Measurements from ENCODE around the gene GPR37.

The GPR37 gene

DNA sequence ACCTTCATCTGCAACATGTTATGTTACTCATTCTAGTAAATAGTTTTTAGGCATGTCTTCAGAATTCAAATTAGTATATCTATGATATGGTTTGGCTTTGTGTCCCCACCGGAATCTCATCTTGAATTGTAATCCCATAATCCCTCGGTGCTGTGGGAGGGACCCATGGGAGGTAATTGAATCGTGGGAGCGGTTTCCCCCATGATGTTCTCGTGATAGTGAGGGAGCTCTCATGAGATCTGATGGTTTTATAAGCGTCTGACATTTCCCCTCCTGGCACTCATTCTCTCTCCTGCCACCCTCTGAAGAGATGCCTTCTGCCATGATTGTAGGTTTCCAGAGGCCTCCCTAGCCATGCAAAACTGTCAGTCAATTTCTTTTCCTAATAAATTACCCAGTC is 20.4 kb upstream of the GPR37 start:
- DNase-seq: no peak

DNA sequence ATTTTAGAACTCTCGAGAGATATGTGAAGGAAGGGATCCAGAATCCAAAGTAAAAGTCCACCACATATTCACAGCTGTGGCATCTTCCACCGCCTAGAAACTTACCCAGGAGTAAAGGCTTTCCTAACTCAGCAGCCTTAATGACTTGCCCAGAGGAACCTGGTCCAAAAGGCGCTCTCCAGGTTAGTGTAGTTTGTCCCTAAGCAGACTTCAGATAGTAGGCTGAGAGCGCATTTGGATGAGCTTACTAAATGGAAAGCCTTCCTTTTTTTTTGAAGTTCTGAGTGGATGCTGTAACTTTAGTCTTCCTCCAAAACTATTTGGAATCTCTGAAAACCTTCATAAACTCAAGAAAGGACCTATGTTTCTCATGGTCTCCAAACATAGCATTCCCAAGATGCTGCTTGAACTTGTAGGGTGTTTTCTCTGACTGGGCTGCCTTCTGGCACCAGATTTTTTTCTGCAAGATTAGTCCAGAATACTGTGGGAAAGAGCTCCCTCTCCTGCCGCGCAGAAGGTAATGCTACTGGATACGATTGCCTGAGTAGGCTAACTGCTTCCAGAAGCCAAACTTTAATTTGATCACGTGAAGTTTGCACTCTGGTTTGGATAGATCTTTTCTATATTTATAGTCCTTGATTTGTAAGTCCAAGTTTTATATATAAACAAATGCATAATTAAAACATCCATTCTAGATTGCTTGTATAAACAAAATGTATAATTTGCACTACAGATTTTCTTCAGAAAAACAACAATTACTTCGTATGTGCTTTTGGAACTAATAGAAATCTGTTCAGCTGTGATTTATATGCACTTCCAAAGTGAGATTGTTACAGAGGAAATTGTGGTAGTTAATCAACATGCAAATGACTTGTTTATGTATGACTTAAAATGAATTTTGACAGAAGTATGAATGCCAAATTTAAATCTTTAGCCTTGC is 19.6 kb upstream of the GPR37 start:
- peak; percentile 16 for DNase-seq
- Mint-ChIP-seq H3K4me3 (no peak overlapping the region), H3K27me3 (peaks cover 22% of the 10 kb centered on the region), H3K27ac (no peak overlapping the region), H3K9me3 (no peaks in the 10 kb centered on the region), H3K4me1 (no peaks in the 10 kb centered on the region), H3K36me3 (ENCODE audit: low read depth) (no peaks in the 10 kb centered on the region)
- no peak for ATAC-seq

More for the DNA sequence above, 20.4 kb upstream of the GPR37 start:
- no peak overlapping the region for H3K4me3 Mint-ChIP-seq
- H3K9me3 Mint-ChIP-seq: no peaks in the 10 kb centered on the region
- no peaks in the 10 kb centered on the region for H3K36me3 Mint-ChIP-seq (ENCODE audit: low read depth)
- no peak overlapping the region for H3K27ac Mint-ChIP-seq
- ATAC-seq: no peak
- H3K27me3 Mint-ChIP-seq: peaks cover 26% of the 10 kb centered on the region
- H3K4me1 Mint-ChIP-seq: no peaks in the 10 kb centered on the region

DNA sequence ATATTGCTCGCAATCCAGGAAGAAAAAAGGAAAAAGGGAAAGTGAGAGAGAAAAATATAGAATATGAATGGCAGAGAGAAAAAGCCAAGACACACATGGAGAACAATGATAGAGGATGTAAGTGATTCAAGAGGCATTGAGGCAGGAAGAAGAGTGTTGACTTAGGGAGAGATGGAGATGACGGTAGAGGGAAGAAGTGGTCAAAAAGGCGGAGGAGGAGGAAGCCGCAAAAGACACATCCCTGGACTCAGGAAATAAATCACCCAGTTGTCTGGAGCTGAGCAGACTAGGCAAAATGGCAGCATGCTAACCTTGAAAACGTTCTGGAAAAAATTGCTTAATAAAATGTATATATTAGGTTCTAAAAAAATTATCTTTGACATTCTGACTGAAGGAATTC is 17.7 kb upstream of the GPR37 start:
- H3K4me3 Mint-ChIP-seq: no peak overlapping the region
- H3K4me1 Mint-ChIP-seq: no peaks in the 10 kb centered on the region
- no peaks in the 10 kb centered on the region for H3K36me3 Mint-ChIP-seq (ENCODE audit: low read depth)
- ATAC-seq: no peak
- peaks cover 20% of the 10 kb centered on the region for H3K27me3 Mint-ChIP-seq
- H3K9me3 Mint-ChIP-seq: no peaks in the 10 kb centered on the region
- DNase-seq: no peak
- no peak overlapping the region for H3K27ac Mint-ChIP-seq

DNA sequence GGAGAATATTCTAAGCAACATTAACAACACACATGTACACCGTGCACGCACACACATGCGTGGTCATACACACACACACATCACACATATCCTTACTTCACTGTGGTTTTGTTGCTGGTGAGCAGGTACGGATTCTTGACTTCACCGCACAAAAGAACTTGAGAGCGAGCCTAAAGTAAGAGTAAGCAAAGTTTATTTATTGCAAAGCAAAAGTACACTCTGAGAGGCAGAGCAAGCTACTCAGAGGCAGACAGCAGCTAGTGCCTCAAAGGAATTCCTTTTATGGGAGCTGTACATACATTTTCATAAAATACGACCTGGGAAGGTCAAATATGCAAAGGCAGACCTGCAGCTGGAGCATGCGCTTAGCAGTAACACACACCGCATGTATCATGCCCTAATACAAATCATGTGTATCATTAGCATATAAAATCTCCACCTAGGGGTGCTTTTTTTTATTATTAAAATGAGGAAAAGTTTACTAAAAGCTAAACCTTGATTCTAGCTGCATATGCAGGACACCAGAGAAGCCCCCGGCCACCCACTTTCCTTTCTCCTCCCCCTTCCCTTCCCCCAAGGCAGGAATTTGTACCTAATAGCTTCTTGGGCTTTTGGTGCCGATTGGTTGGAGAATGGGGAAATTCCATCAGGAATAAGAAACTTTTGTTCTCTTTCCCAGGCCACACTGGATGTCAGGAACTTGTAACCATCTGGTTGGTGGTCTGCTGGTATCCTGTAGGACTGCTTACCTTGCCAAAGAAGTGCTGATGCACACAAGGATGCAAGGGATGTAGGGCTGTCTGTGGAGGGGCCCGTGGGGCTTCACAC is 16.5 kb upstream of the GPR37 start:
- DNase-seq (no peak), ATAC-seq (no peak)
- Mint-ChIP-seq H3K27me3 (peaks cover 22% of the 10 kb centered on the region), H3K36me3 (ENCODE audit: low read depth) (no peaks in the 10 kb centered on the region), H3K9me3 (no peaks in the 10 kb centered on the region), H3K4me1 (no peaks in the 10 kb centered on the region), H3K27ac (no peak overlapping the region), H3K4me3 (no peak overlapping the region)

GRCh38 chr7:124781418-124781817 is 15.8 kb upstream of the GPR37 start:
- H3K4me1 Mint-ChIP-seq: no peaks in the 10 kb centered on the region
- no peak overlapping the region for H3K27ac Mint-ChIP-seq
- H3K9me3 Mint-ChIP-seq: no peaks in the 10 kb centered on the region
- DNase-seq (no peak), ATAC-seq (no peak)
- peaks cover 22% of the 10 kb centered on the region for H3K27me3 Mint-ChIP-seq
- H3K36me3 Mint-ChIP-seq (ENCODE audit: low read depth): no peaks in the 10 kb centered on the region
- H3K4me3 Mint-ChIP-seq: no peak overlapping the region

GRCh38 chr7:124780608-124781007 is 15.0 kb upstream of the GPR37 start:
- Mint-ChIP-seq H3K4me1 (no peaks in the 10 kb centered on the region), H3K4me3 (no peak overlapping the region), H3K27me3 (peaks cover 19% of the 10 kb centered on the region)

GRCh38 chr7:124780056-124780455 is 14.5 kb upstream of the GPR37 start:
- Mint-ChIP-seq H3K4me3 (no peak overlapping the region), H3K36me3 (ENCODE audit: low read depth) (no peaks in the 10 kb centered on the region), H3K9me3 (no peaks in the 10 kb centered on the region), H3K4me1 (no peaks in the 10 kb centered on the region), H3K27me3 (peaks cover 19% of the 10 kb centered on the region), H3K27ac (no peak overlapping the region)
- DNase-seq: no peak
- ATAC-seq: no peak

More at GRCh38 chr7:124780608-124781007, 15.0 kb upstream of the GPR37 start:
- no peak for ATAC-seq
- Mint-ChIP-seq H3K27ac (no peak overlapping the region), H3K36me3 (ENCODE audit: low read depth) (no peaks in the 10 kb centered on the region), H3K9me3 (no peaks in the 10 kb centered on the region)
- DNase-seq: no peak

DNA sequence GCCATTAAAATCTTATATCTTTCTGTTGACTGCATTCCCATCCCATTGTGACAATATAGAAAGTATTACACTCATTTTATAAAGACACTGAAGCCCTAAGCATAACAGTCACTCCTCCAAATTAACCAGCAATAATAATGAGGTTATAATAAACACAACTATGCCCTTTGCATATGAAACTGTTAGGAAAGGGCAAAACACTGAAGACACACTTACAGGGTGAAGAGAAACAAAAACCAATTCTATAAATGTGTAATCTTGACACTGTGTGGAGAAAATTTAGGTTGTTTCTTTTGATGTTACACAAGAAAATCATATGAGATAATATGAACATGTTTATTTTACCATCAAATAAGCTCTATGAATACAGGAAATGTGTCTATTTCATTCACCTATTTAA is 14.0 kb upstream of the GPR37 start:
- Mint-ChIP-seq H3K27ac (no peak overlapping the region), H3K4me1 (no peaks in the 10 kb centered on the region), H3K27me3 (peaks cover 21% of the 10 kb centered on the region)

DNA sequence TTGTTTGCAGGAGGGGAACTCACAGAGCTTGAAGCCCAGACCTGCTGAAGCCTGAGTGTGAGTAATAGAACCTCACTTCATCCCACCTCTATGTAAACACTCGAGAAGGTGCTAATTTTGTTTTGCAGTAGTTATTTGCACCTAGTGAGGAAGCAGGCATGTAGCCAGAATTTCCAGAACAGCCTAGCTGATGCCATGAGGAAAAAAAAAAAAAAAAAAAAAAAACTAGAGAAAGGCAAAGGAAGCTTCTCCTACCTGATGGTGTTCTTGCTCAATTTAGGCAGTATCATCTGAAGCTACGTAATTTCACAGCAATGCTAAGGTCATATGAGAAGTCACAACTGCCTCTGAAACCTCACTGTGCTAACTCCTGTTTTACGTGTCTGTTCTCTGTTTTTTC is 13.6 kb upstream of the GPR37 start:
- ATAC-seq: no peak
- H3K4me1 Mint-ChIP-seq: no peaks in the 10 kb centered on the region
- no peak overlapping the region for H3K4me3 Mint-ChIP-seq
- H3K27me3 Mint-ChIP-seq: peaks cover 24% of the 10 kb centered on the region
- H3K36me3 Mint-ChIP-seq (ENCODE audit: low read depth): no peaks in the 10 kb centered on the region
- H3K27ac Mint-ChIP-seq: no peak overlapping the region
- H3K9me3 Mint-ChIP-seq: no peaks in the 10 kb centered on the region
- DNase-seq: no peak

More for the DNA sequence above, 14.0 kb upstream of the GPR37 start:
- ATAC-seq (no peak), DNase-seq (no peak)
- Mint-ChIP-seq H3K9me3 (no peaks in the 10 kb centered on the region), H3K36me3 (ENCODE audit: low read depth) (no peaks in the 10 kb centered on the region), H3K4me3 (no peak overlapping the region)

DNA sequence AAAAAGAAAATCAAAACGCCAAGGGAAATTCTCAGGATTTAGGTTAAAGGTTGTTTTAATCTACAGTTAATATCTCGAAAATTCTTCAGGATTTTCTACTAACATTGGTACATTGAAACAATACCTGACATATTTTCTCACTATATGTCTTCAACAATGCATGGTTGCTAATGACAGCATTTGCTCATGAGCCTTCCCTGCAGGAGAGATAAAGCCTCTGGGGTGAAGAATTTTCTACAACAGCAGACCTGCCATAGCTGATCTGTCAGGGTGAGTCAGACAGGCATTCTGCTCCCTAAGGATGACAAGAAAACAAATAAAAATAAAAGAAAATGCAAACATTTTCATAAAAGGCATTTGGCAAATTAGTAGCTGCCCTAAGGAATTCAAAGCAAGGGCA is 11.7 kb upstream of the GPR37 start:
- Mint-ChIP-seq H3K27me3 (peaks cover 26% of the 10 kb centered on the region), H3K27ac (no peak overlapping the region), H3K4me3 (no peak overlapping the region), H3K4me1 (no peaks in the 10 kb centered on the region), H3K36me3 (ENCODE audit: low read depth) (no peaks in the 10 kb centered on the region), H3K9me3 (no peaks in the 10 kb centered on the region)
- ATAC-seq (no peak), DNase-seq (no peak)

- Mint-ChIP-seq H3K36me3 (ENCODE audit: low read depth) (no peaks in the 10 kb centered on the region), H3K9me3 (no peaks in the 10 kb centered on the region), H3K27me3 (peaks cover 29% of the 10 kb centered on the region), H3K27ac (no peak overlapping the region), H3K4me3 (no peak overlapping the region), H3K4me1 (no peaks in the 10 kb centered on the region)
- ATAC-seq (no peak), DNase-seq (no peak)
Measured at GRCh38 chr7:124776153-124776552, 10.6 kb upstream of the GPR37 start.

GRCh38 chr7:124775422-124775821 is 9.8 kb upstream of the GPR37 start:
- Mint-ChIP-seq H3K27me3 (peaks cover 36% of the 10 kb centered on the region), H3K36me3 (ENCODE audit: low read depth) (no peaks in the 10 kb centered on the region), H3K9me3 (no peaks in the 10 kb centered on the region), H3K27ac (no peak overlapping the region), H3K4me1 (no peaks in the 10 kb centered on the region), H3K4me3 (no peak overlapping the region)
- no peak for DNase-seq
- ATAC-seq: no peak

DNA sequence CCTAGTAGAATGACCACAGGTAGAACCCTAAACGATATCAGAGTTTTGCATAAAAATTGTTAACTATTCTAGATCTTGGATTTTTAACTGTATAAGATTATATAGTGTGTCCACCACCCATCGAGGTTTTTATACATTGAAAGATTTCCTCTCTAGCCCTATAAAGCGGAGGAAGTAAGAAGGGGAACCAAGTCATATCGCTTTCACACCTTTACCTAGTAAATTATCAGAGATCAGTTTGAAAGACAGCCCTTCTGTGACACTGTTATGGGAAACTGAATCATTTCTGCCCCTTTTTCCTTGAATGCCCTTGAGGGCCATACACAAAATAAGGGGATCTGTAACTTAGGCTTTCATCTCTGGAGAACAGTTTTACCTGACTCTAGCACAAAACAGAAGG is 8.3 kb upstream of the GPR37 start:
- no peak overlapping the region for H3K27ac Mint-ChIP-seq
- H3K4me1 Mint-ChIP-seq: no peaks in the 10 kb centered on the region
- no peak for ATAC-seq

DNA sequence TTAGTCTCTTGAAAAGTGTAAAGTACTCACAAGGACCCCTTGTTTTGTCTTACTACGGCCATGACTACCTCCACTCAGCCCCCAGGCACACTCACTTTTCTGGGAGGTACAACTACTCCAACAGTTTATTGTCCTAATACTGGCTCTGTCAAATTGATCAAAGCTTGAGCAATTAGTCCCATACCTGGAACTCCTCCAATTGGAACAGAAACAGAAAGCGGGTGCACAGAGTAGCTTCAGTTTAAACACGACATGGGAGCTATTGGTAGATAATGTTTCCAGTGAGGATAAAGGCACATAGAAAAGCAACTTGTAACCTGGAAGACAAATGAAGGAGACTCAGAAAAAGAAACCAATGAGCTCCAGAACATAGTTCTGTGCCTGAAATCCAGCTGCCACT is 7.7 kb upstream of the GPR37 start:
- no peak for ATAC-seq

More for the DNA sequence above, 8.3 kb upstream of the GPR37 start:
- no peaks in the 10 kb centered on the region for H3K9me3 Mint-ChIP-seq
- DNase-seq: no peak
- no peak overlapping the region for H3K4me3 Mint-ChIP-seq
- no peaks in the 10 kb centered on the region for H3K36me3 Mint-ChIP-seq (ENCODE audit: low read depth)
- H3K27me3 Mint-ChIP-seq: peaks cover 37% of the 10 kb centered on the region

DNA sequence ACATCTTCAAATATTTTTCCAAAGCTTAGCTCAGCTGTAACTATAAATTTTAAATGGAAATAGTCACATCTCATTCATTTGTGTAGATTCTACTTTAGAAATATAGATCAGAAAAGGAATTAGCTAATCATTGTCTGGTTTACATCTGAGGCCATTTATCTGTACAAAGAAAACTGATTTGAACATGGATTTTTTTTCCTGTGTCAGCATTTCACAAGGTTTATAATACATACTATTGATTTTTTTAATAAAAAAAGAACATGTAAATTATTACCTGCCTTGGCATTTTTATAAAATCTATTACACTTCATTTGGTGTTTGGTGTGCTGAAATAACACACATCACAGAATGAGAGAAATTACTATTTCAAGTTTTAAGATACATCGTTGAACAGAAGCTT is 3.5 kb upstream of the GPR37 start:
- Mint-ChIP-seq H3K27ac (no peak overlapping the region), H3K4me1 (peaks cover 12% of the 10 kb centered on the region), H3K9me3 (no peaks in the 10 kb centered on the region), H3K4me3 (no peak overlapping the region), H3K27me3 (peaks cover 51% of the 10 kb centered on the region), H3K36me3 (ENCODE audit: low read depth) (no peaks in the 10 kb centered on the region)
- ATAC-seq (no peak), DNase-seq (no peak)

More for the DNA sequence above, 7.7 kb upstream of the GPR37 start:
- Mint-ChIP-seq H3K36me3 (ENCODE audit: low read depth) (no peaks in the 10 kb centered on the region), H3K9me3 (no peaks in the 10 kb centered on the region), H3K4me3 (no peak overlapping the region), H3K27ac (no peak overlapping the region), H3K27me3 (peaks cover 36% of the 10 kb centered on the region), H3K4me1 (no peaks in the 10 kb centered on the region)
- no peak for DNase-seq
